Vagina (tissue), 2 donors: ENCODE measurements around the gene SLC51A.

ENCODE experiments used
- CTCF ChIP-seq, 3 experiments: fragments of 450-650 bp in 2 of 3; fragments of 200-600 bp in 1 of 3; sonication (generic) in 1 of 3; IDR thresholded peaks; one replicate each; pipeline ENCODE4 v1.5.1; 2017 to 2019; ENCODE audit warnings: antibody characterized with exemption in 3 of 3, mild to moderate bottlenecking in 2 of 3, moderate library complexity in 2 of 3
- POLR2A ChIP-seq, 2 donors: fragments of 450-650 bp; IDR thresholded peaks; one replicate each; pipeline ENCODE4 v1.6.1; 2017; ENCODE audit warnings: antibody characterized with exemption in 2 of 2, mild to moderate bottlenecking in 2 of 2, moderate library complexity in 2 of 2

- TF ChIP-seq CTCF (IDR thresholded peaks at IDR 0.05) (no peak), POLR2A (IDR thresholded peaks at IDR 0.05) (no peak)
These were observed 11.5 kb downstream of the SLC51A start for GRCh38 chr3:196227629-196228493.
